ENCODE results near the gene C12orf56.
"Not testable (repeated sequence)": the region's sequence is repeated elsewhere in the genome, so short reads cannot be mapped to it uniquely, and the experiment has no call there.

C12orf56 gene

GRCh38 chr12:64219145-64219544 is 171.4 kb downstream of the C12orf56 start:
- TF ChIP-seq CTCF (IDR thresholded peaks at IDR 0.05) (no peak), ZFX (IDR thresholded peaks at IDR 0.05; ENCODE audit: borderline replicate concordance) (no peak)
- no peak overlapping the region for H3K27ac ChIP-seq

- H3K27ac ChIP-seq, result no peak overlapping the region
- TF ChIP-seq CTCF (IDR thresholded peaks at IDR 0.05) (no peak), ZFX (IDR thresholded peaks at IDR 0.05; ENCODE audit: borderline replicate concordance) (no peak)
Measured at GRCh38 chr12:64218597-64218996, 172.0 kb downstream of the C12orf56 start.

GRCh38 chr12:64217643-64218042 is 172.9 kb downstream of the C12orf56 start:
- not testable (repeated sequence) for H3K27ac ChIP-seq

- no peak overlapping the region for H3K27ac ChIP-seq
Measured at GRCh38 chr12:64216239-64216638, 174.3 kb downstream of the C12orf56 start.

More at GRCh38 chr12:64216239-64216638, 174.3 kb downstream of the C12orf56 start:
- TF ChIP-seq ZFX (IDR thresholded peaks at IDR 0.05; ENCODE audit: borderline replicate concordance) (no peak), CTCF (IDR thresholded peaks at IDR 0.05) (no peak)

Data from 22Rv1 (cell line).